OCI-LY7 (cell line): ENCODE data around the gene STK11IP.

Experiments
- EZH2phosphoT487 ChIP-seq: fragments of 200-600 bp; sonication (generic); IDR thresholded peaks from 2 replicates; pipeline ENCODE4 v1.6.1; 2018; ENCODE audit warnings: low read depth, borderline replicate concordance, mild to moderate bottlenecking, mixed run types, antibody characterized with exemption, low read length, moderate library complexity, mixed read lengths
- TF ChIP-seq, protein P1 (sequence below): fragments of 200-600 bp; sonication (generic); conservative IDR thresholded peaks from 2 replicates; pipeline ENCODE4 v1.5.1; 2014; ENCODE audit warnings: mild to moderate bottlenecking, antibody characterized with exemption, low read length, moderate library complexity, mixed read lengths

DNA sequence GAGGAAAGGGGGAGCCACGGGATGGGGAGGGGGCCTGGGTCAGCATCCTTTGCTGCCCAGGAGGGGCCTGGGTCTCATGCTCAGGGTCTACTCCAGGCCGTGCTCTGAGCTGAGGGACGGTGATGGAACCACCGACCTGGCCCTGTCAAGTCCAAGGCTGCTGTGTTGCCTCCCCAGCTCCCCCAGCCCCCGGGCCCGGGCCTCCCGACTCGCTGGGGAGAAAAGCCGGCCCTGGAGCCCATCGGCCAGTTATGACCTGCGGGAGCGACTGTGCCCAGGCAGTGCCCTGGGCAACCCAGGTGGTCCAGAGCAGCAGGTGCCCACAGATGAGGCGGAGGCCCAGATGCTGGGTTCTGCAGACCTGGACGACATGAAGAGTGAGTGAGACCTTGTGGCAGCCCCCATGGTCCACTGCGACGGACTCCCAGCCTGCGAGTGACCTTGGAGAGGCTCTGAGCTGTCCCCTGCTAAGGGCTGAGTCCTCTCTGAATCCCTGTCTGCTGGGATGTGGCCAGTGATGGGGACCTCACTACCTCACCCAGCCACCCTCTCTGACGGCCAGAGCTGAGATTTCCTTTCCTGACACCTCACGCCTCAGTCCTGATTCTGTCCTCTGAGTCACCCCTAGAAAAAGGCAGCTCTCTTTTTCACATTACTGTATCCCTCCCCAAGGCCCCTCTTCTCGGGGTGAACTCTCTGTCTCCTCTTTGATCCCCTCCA is 32.5 kb downstream of the STK11IP start:
- TF ChIP-seq, protein P1, sequence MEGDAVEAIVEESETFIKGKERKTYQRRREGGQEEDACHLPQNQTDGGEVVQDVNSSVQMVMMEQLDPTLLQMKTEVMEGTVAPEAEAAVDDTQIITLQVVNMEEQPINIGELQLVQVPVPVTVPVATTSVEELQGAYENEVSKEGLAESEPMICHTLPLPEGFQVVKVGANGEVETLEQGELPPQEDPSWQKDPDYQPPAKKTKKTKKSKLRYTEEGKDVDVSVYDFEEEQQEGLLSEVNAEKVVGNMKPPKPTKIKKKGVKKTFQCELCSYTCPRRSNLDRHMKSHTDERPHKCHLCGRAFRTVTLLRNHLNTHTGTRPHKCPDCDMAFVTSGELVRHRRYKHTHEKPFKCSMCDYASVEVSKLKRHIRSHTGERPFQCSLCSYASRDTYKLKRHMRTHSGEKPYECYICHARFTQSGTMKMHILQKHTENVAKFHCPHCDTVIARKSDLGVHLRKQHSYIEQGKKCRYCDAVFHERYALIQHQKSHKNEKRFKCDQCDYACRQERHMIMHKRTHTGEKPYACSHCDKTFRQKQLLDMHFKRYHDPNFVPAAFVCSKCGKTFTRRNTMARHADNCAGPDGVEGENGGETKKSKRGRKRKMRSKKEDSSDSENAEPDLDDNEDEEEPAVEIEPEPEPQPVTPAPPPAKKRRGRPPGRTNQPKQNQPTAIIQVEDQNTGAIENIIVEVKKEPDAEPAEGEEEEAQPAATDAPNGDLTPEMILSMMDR = no peak
- TF ChIP-seq EZH2phosphoT487 = no peak
